Brain pericyte (primary cell): Measurements from ENCODE around the gene CNNM1.

Experiments used
- DNase-seq: peaks from one replicate; pipeline ENCODE4 v3.0.0-alpha.2; 2012; ENCODE audit warnings: low read depth, low spot score

CNNM1 gene

GRCh38 chr10:99372546-99373271 lies 43.6 kb downstream of the CNNM1 start:
- DNase-seq: no peak

- no peak for DNase-seq
Observed at GRCh38 chr10:99374526-99374925, 45.4 kb downstream of the CNNM1 start.

- no peak for DNase-seq
Observed at GRCh38 chr10:99374972-99375371, 45.8 kb downstream of the CNNM1 start.

- DNase-seq: no peak
Observed at GRCh38 chr10:99375426-99375825, 46.3 kb downstream of the CNNM1 start.

- DNase-seq: no peak
Observed at GRCh38 chr10:99382176-99382575, 53.0 kb downstream of the CNNM1 start.

- DNase-seq: no peak
Observed at GRCh38 chr10:99387071-99387470, 57.9 kb downstream of the CNNM1 start.

DNA sequence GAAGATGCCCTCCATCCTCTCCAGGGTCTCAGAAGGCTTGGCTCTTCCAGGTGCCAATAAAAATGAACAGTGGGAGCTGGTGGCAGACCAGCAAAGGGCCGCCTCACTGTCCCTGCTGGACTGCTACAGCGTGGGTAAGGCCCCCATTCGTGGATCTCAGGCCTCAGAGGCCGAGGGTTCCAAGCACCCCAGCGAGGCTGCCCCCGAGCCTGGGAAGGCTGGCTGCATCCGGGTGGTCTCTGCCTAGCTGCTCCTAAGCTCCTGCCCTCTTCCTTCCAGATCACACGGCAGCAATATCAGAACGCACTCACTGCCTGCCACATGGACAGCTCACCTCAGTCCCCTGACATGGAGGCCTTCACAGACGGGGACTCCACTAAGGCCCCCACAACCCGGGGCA lies 58.4 kb downstream of the CNNM1 start:
- DNase-seq: no peak

DNA sequence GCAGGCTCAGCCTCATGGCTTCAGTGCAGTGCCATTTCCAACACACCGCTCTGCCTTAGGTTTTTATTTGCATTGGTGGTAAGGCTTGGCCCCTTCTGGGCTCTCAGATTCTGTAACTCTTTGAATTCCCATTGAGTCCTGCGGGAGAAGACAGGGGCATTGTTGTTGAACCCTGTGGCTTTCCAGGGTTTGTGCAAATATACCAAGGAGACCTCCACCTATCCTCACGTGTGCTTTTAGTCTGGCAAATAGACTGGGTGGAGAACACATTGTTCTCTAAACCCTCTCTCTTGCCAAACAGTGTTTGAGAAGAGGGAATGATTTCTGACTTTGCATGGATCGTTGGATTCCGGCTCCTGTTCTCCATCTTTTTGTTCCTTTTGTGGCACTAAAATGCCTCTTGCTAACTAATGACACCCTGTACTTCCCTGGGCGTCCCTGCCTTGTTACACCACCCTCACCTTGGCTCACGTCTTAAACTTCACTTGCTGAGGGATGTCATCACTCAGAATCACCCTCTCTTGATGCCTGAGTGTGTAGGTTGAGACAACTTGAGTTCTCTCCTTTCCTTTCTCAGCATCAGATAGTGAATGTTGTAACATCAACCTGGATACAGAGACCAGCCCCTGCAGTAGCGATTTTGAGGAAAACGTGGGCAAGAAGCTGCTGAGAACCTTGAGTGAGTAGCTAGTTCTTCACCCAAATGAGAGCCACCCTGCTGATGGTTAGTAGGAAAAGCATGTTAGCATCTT lies 60.7 kb downstream of the CNNM1 start:
- DNase-seq: no peak

- DNase-seq: no peak
Observed at GRCh38 chr10:99391346-99391745, 62.2 kb downstream of the CNNM1 start.

DNA sequence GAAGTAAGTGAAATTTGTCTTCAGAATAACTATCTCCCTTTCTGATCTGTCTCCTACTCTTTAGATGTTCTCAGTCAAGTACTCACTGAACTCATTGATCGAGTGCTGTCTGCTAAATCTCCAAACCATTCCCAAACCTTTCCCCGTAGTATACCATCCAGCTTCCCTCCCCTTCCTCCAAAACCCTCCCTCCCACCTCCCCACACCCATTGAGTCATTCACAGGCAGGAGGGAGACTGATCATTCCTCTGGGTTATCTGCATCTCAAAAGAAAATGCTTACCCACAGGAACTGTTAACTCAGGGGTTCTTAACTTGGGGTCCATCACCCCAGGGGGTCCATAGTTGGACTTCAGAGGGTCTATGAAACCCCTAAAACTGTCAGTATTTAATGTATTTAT lies 63.9 kb downstream of the CNNM1 start:
- no peak for DNase-seq

DNA sequence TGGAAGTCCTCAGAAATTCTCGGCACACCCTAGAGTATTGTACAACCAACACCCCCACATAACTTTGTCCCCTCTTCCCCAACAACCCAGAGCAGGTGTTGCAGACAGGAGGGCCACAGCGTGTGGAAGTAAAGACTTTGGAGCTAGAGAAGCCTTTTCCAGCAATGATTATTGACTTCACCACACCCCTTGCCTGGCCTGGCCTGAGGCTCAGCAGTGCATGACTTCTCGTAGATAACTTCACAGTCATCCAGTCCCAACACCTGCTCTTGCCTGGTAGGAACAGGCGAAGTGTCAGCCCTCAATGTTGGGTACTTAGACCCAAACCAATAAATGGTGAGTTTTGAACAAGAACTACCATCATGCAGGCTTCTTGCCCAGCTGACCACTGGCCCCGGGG lies 64.5 kb downstream of the CNNM1 start:
- no peak for DNase-seq

DNA sequence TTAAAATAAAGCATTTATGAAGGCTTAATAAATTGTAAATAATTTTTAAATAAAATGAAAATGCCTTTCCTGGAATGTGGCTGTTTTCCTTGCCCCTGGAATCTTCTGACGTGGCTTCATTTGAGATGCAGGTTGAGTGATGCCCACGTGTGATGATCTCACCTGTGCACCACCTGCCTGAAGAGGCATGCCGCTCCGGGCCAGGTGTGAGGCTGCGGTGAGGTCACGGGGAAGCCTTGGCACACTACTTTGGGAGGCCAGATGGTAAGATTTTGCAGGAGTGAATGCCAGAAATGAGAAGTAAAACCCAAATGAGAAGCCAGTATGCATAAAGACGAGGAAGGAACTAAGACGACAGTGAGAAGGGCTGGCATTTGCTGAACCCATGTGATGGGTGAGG lies 65.1 kb downstream of the CNNM1 start:
- no peak for DNase-seq

DNA sequence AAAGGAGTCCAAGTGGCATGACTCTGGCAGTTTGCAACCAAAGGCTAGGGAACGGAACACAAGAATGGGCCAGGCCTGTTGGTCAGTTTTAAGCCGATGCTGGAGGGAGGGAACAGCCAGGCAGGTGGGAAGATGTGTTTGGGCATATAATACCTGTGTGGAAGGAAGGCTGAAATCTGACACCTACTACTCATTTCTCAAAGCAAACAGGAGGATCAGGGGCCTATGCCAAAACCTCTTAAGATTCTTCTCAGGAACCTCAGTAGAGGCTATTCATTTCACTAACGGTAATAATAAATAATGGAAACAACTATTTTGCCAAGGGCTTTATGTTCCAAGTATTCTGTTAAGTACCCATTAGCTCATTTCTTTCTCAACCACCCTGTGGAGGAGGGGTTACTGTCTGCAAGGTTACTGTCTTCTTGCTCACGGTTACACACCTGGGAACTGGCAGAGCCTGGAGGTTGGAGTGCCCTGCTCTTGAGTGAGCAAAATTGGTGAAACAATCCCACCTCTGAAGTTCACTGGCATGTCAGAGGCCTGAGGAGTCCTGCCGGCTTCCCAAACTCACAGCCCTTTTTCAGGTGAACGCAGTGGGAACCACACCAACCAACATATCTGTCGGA lies 65.7 kb downstream of the CNNM1 start:
- no peak for DNase-seq

GRCh38 chr10:99395750-99396445 lies 66.7 kb downstream of the CNNM1 start:
- DNase-seq: no peak

- no peak for DNase-seq
Observed at GRCh38 chr10:99396471-99396870, 67.3 kb downstream of the CNNM1 start.

- DNase-seq: no peak
Observed at GRCh38 chr10:99399664-99400063, 70.5 kb downstream of the CNNM1 start.

DNA sequence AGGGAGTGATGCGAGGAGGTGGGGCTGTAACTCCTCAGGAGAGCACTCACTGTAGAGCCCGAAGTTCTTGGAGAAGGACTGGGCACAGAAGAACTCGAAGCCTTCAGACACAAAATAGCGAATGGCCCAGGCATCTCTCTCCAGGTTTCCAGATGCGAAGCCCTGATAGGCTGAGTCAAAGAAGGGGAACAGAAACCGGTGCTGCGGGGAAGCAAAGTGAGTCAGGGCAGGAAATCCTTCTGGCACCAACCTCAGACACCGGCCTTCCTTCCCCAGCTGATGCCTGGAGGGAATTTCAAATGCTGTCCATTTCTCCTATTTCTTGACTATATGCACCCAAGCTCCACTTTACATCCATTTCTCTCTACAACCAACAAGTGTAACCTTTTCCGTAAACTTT lies 74.5 kb downstream of the CNNM1 start:
- no peak for DNase-seq

DNA sequence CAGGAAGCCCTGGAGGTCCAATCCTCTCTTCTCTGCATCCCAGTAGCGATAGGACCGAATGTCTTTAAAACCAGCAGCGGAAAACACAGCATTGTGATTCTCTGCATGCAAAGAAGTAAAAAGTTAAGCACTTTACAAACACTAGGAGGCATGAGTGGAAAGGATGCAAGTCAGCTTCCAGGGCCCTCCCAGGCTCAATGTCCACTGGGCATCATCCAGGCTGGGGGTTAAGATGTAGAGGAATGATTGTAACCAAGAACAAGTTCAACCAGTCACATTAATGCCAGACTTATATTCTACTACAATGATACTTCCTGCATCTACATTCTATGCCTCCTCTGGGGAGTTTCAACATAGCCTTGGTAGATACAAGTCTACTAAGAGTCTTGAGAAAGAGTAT lies 77.0 kb downstream of the CNNM1 start:
- DNase-seq: no peak

GRCh38 chr10:99410146-99410545 lies 81.0 kb downstream of the CNNM1 start:
- no peak for DNase-seq

GRCh38 chr10:99410876-99411275 lies 81.7 kb downstream of the CNNM1 start:
- no peak for DNase-seq

- no peak for DNase-seq
Observed at GRCh38 chr10:99411546-99411945, 82.4 kb downstream of the CNNM1 start.

DNA sequence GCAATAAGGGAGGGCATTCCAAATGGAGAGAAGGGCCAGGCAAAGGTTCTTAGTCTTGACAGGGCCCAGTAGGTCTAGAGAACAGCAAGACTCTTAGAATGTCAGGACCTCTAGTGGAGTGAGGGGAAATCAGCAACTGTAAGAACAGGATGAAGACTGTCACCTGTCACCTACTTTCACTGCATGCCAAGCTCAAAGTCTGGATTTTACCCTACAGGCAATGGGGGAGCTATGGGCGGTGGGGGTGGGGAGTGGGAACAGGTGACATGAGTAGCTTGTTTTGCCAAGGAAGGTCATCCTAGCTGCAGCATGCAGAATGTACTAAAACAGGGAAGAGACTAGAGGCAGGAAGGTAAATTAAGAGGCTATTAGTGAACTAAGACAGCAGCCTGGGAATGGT lies 82.9 kb downstream of the CNNM1 start:
- no peak for DNase-seq
